ENCODE results near the gene FIBCD1. TPM values are rescaled to one million over a fixed set of nuclear protein-coding genes. Genes with fewer than 3 reads are reported as not detected.

The FIBCD1 gene
- total and polyA plus RNA-seq, 9 of the 15 experiments (the other 6 are each of a cell fraction or from before 2014, with no cell fraction given): 0.53 to 1.2 (median 0.95) TPM; not detected in 4

GRCh38 chr9:130895038-130895437, 44.0 kb downstream of the FIBCD1 start:
- POLR2A ChIA-PET: interaction anchor here (0.8 to 14.2 kb wide), 18 partner anchors 11 to 184 kb away, joined by 3 to 334 read pairs (median 5); no protein-coding TSS in a partner anchor
- peaks cover 11% of the 10 kb centered on the region; the same call in 2 of the 3 replicates for H3K36me3 ChIP-seq (ENCODE audit: control insufficient read depth, insufficient read depth, low read length)
- H4K20me1 ChIP-seq (replicated peaks; ENCODE audit: control insufficient read depth, insufficient read depth, low read length): peaks cover 91% of the 10 kb centered on the region
- H3K4me3 ChIP-seq: no peak overlapping the region
- H3K4me1 ChIP-seq (replicated peaks in 1 of 2; ENCODE audit: control insufficient read depth in 2 of 2, insufficient read depth in 2 of 2, low read length in 2 of 2): peaks cover 6 to 64% of the 10 kb centered on the region in 2 experiments; a peak in 4 of 5 replicates
- no peak overlapping the region for H3K27ac ChIP-seq (ENCODE audit: extremely low read depth, low read depth, low read length)
- WGBS (ENCODE audit: insufficient coverage, low coverage, missing lambda C conversion rate): 37% methylated on average over 9 of the region's 9 CpGs
- peaks cover 30 to 44% of the 10 kb centered on the region in 2 experiments for H3K27me3 ChIP-seq (ENCODE audit: control insufficient read depth in 2 of 2, insufficient read depth in 2 of 2, low read length in 2 of 2)
- in situ Hi-C loops (cut with MboI): no loop called here
- TF ChIP-seq KDM5B (IDR thresholded peaks at IDR 0.05; ENCODE audit: insufficient replicate concordance, low read depth, low read length) (no peak), CCNT2 (IDR thresholded peaks at IDR 0.05; ENCODE audit: borderline replicate concordance, extremely low read depth, insufficient read length, low read depth, low read length) (no peak), ZNF140 (CRISPR knock-in tag; IDR thresholded peaks at IDR 0.05) (no peak), HSF4 (CRISPR knock-in tag; IDR thresholded peaks at IDR 0.05; ENCODE audit: borderline replicate concordance) (no peak), MITF (IDR thresholded peaks at IDR 0.05) (no peak), TCF7 (IDR thresholded peaks at IDR 0.05; ENCODE audit: borderline replicate concordance) (no peak), SRF (CRISPR knock-in tag; IDR thresholded peaks at IDR 0.05) (no peak), ZFPM2 (CRISPR knock-in tag; IDR thresholded peaks at IDR 0.05) (no peak), ZNF668 (CRISPR knock-in tag; IDR thresholded peaks at IDR 0.05) (no peak), MEF2A (IDR thresholded peaks at IDR 0.05; ENCODE audit: control insufficient read depth, low read depth, low read length) (no peak), SMARCA4 (IDR thresholded peaks at IDR 0.05) (no peak), ZNF780A (CRISPR knock-in tag; IDR thresholded peaks at IDR 0.05) (no peak), ZNF280A (IDR thresholded peaks at IDR 0.05; ENCODE audit: low read depth, partially characterized antibody) (no peak), KLF13 (tag; IDR thresholded peaks at IDR 0.05; ENCODE audit: borderline replicate concordance, low read depth) (no peak), TRIM28 (IDR thresholded peaks at IDR 0.05) (no peak), ZNF766 (CRISPR knock-in tag; conservative IDR thresholded peaks at IDR 0.05) (no peak), MTF1 (CRISPR knock-in tag; IDR thresholded peaks at IDR 0.05; ENCODE audit: borderline replicate concordance) (no peak), EWSR1 (IDR thresholded peaks at IDR 0.05; ENCODE audit: borderline replicate concordance, low read depth, partially characterized antibody) (no peak), ZFP36 (IDR thresholded peaks at IDR 0.05; ENCODE audit: low read depth, low read length, partially characterized antibody) (no peak)
- CTCF ChIA-PET (ENCODE audit: low intra/inter-chr PET ratio): no interaction called here
- ATAC-seq (peak; percentile 1), DNase-seq (ENCODE audit: extremely low read depth in 1 of 4, low spot score in 3 of 4) (peak in 2 of 4 experiments; percentile 67 to 76), FAIRE-seq (no peak)
- no peaks in the 10 kb centered on the region for H3K79me2 ChIP-seq (ENCODE audit: control insufficient read depth, insufficient read depth, low read length)
- no peak overlapping the region for H3K4me2 ChIP-seq (ENCODE audit: insufficient read depth, low read length)
- peak overlapping the region in 1 of 2 experiments; percentile 40; a peak in 1 of 4 replicates for H3K9ac ChIP-seq (ENCODE audit: insufficient read depth in 1 of 2, low read depth in 2 of 2, low read length in 2 of 2)
- BruUV-seq (replicated peaks): no TSS peak
- H3K9me3 ChIP-seq (replicated peaks; ENCODE audit: control insufficient read depth, insufficient read depth, low read depth, low read length): no peaks in the 10 kb centered on the region
- peaks cover 8% of the 10 kb centered on the region for H3K9me1 ChIP-seq (ENCODE audit: control insufficient read depth, insufficient read depth, low read length)
- no peak overlapping the region for H2AFZ ChIP-seq (ENCODE audit: low read depth, low read length)
- intact Hi-C loops (cut with micrococcal nuclease): no loop called here

Data from K562 (cell line).